MM.1S (cell line): Measurements from ENCODE around the gene KCNH2.

Experiments used
- DNase-seq: peaks from one replicate; pipeline ENCODE4 v3.0.0-alpha.2; 2015
- H2AFZ ChIP-seq: fragments of 300-600 bp; sonication (generic); 2 replicates; pipeline ENCODE4 v1.6.0; 2016; ENCODE audit warnings: antibody characterized with exemption, low read length
- H3F3A ChIP-seq: fragments of 300-600 bp; sonication (generic); 2 replicates; pipeline ENCODE4 v1.6.1; 2016; ENCODE audit warnings: mild to moderate bottlenecking, antibody characterized with exemption, low read length, moderate library complexity, mixed read lengths; ENCODE audit not compliant: insufficient read depth
- H3K27ac ChIP-seq: fragments of 300-600 bp; sonication (generic); 2 replicates; pipeline ENCODE4 v1.5.1; 2016; ENCODE audit warnings: mild to moderate bottlenecking, low read length
- H3K27me3 ChIP-seq: fragments of 300-600 bp; sonication (generic); replicated peaks from 2 replicates; pipeline ENCODE4 v1.6.0; 2016; ENCODE audit warnings: low read length; ENCODE audit not compliant: insufficient read depth
- H3K36me3 ChIP-seq: fragments of 300-600 bp; sonication (generic); replicated peaks from 2 replicates; pipeline ENCODE4 v1.6.1; 2016; ENCODE audit warnings: mild to moderate bottlenecking, low read length, mixed read lengths; ENCODE audit not compliant: insufficient read depth
- H3K4me1 ChIP-seq: fragments of 300-600 bp; sonication (generic); 2 replicates; pipeline ENCODE4 v1.6.1; 2016; ENCODE audit warnings: low read length, mixed read lengths
- H3K4me2 ChIP-seq: fragments of 300-600 bp; sonication (generic); 2 replicates; pipeline ENCODE4 v1.6.0; 2016; ENCODE audit warnings: low read depth, low read length
- H3K4me3 ChIP-seq: fragments of 300-600 bp; sonication (generic); 2 replicates; pipeline ENCODE4 v1.5.1; 2016; ENCODE audit warnings: low read length, mixed read lengths
- H3K79me2 ChIP-seq: fragments of 300-600 bp; sonication (generic); 2 replicates; pipeline ENCODE4 v1.6.1; 2016; ENCODE audit warnings: mixed run types, low read length, mixed read lengths
- H3K9ac ChIP-seq: fragments of 300-600 bp; sonication (generic); 2 replicates; pipeline ENCODE4 v1.6.1; 2016; ENCODE audit warnings: low read length, mixed read lengths
- H3K9me2 ChIP-seq: fragments of 300-600 bp; sonication (generic); replicated peaks from 2 replicates; pipeline ENCODE4 v1.6.1; 2016; ENCODE audit warnings: mild to moderate bottlenecking, low read length, mixed read lengths; ENCODE audit not compliant: insufficient read depth
- H3K9me3 ChIP-seq: fragments of 300-600 bp; sonication (generic); replicated peaks from 2 replicates; pipeline ENCODE4 v1.6.1; 2016; ENCODE audit warnings: mild to moderate bottlenecking, low read length, mixed read lengths; ENCODE audit not compliant: insufficient read depth
- H4K20me1 ChIP-seq: fragments of 300-600 bp; sonication (generic); 2 replicates; pipeline ENCODE4 v1.6.1; 2016; ENCODE audit warnings: mild to moderate bottlenecking, low read length, moderate library complexity, mixed read lengths; ENCODE audit not compliant: insufficient read depth
- EZH2 ChIP-seq: fragments of 300-600 bp; sonication (generic); optimal IDR thresholded peaks from 2 replicates; pipeline ENCODE3; 2017; ENCODE audit warnings: low read depth, mild to moderate bottlenecking, antibody characterized with exemption, low read length, mixed read lengths
- EZH2phosphoT487 ChIP-seq: fragments of 300-600 bp; sonication (generic); IDR thresholded peaks from 2 replicates; pipeline ENCODE4 v1.6.1; 2018; ENCODE audit warnings: antibody characterized with exemption, low read length
- TF ChIP-seq, protein P1 (sequence below): fragments of 300-600 bp; sonication (generic); IDR thresholded peaks from 2 replicates; pipeline ENCODE4 v1.5.1; 2016; ENCODE audit warnings: antibody characterized with exemption, low read length, mixed read lengths

The KCNH2 gene

GRCh38 chr7:151011097-151011409 is 32.9 kb upstream of the KCNH2 start:
- Histone ChIP-seq H3K27ac (no peak overlapping the region), H3K9me2 (no peaks in the 10 kb centered on the region), H3K9me3 (no peaks in the 10 kb centered on the region), H2AFZ (no peak overlapping the region), H3K9ac (no peak overlapping the region), H3K79me2 (no peaks in the 10 kb centered on the region), H3K4me1 (peaks cover 8% of the 10 kb centered on the region; the same call in 1 of the 2 replicates), H3K4me2 (no peak overlapping the region), H3K4me3 (no peak overlapping the region), H3F3A (0 out of 2 replicates have a peak, but pooled peaks cover 4% of the 10 kb centered on the region), H3K36me3 (no peaks in the 10 kb centered on the region), H3K27me3 (peaks cover 26% of the 10 kb centered on the region), H4K20me1 (no peaks in the 10 kb centered on the region)
- DNase-seq = no peak
- TF ChIP-seq, protein P1, sequence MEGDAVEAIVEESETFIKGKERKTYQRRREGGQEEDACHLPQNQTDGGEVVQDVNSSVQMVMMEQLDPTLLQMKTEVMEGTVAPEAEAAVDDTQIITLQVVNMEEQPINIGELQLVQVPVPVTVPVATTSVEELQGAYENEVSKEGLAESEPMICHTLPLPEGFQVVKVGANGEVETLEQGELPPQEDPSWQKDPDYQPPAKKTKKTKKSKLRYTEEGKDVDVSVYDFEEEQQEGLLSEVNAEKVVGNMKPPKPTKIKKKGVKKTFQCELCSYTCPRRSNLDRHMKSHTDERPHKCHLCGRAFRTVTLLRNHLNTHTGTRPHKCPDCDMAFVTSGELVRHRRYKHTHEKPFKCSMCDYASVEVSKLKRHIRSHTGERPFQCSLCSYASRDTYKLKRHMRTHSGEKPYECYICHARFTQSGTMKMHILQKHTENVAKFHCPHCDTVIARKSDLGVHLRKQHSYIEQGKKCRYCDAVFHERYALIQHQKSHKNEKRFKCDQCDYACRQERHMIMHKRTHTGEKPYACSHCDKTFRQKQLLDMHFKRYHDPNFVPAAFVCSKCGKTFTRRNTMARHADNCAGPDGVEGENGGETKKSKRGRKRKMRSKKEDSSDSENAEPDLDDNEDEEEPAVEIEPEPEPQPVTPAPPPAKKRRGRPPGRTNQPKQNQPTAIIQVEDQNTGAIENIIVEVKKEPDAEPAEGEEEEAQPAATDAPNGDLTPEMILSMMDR = no peak
- no peak for TF ChIP-seq EZH2phosphoT487
- no peak for TF ChIP-seq EZH2

GRCh38 chr7:151010307-151011096 is 32.4 kb upstream of the KCNH2 start:
- H3K9me3 ChIP-seq = no peaks in the 10 kb centered on the region
- H3K27ac ChIP-seq = no peak overlapping the region
- TF ChIP-seq, protein P1 = no peak
- no peak for TF ChIP-seq EZH2
- no peaks in the 10 kb centered on the region for H3K36me3 ChIP-seq
- no peak overlapping the region for H3K4me3 ChIP-seq
- no peaks in the 10 kb centered on the region for H3K79me2 ChIP-seq
- peaks cover 8% of the 10 kb centered on the region; the same call in 1 of the 2 replicates for H3K4me1 ChIP-seq
- H3K9me2 ChIP-seq = no peaks in the 10 kb centered on the region
- H3K27me3 ChIP-seq = peaks cover 21% of the 10 kb centered on the region
- 0 out of 2 replicates have a peak, but pooled peaks cover 4% of the 10 kb centered on the region for H3F3A ChIP-seq
- DNase-seq = no peak
- no peak overlapping the region for H3K4me2 ChIP-seq
- no peak overlapping the region for H2AFZ ChIP-seq
- no peak overlapping the region for H3K9ac ChIP-seq
- H4K20me1 ChIP-seq = no peaks in the 10 kb centered on the region

DNA sequence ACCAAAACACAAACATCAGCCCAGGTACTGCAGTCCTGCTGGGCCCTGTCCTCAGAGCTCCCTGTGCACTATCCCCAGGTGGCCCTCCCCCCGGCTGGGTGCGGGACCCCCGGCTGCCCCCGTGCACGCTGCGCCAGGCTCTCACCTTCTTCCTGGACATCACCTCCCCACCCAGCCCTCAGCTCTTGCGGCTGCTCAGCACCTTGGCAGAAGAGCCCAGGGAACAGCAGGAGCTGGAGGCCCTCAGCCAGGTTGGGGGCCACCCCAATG is 31.9 kb upstream of the KCNH2 start:
- Histone ChIP-seq H3K9ac (no peak overlapping the region), H2AFZ (no peak overlapping the region), H3K27ac (no peak overlapping the region), H3K4me1 (peaks cover 8% of the 10 kb centered on the region; the same call in 1 of the 2 replicates), H3K9me2 (no peaks in the 10 kb centered on the region), H3K4me2 (no peak overlapping the region), H3K27me3 (peaks cover 17% of the 10 kb centered on the region), H3F3A (0 out of 2 replicates have a peak, but pooled peaks cover 4% of the 10 kb centered on the region), H3K79me2 (no peaks in the 10 kb centered on the region), H3K9me3 (no peaks in the 10 kb centered on the region), H3K36me3 (no peaks in the 10 kb centered on the region), H3K4me3 (no peak overlapping the region), H4K20me1 (no peaks in the 10 kb centered on the region)
- TF ChIP-seq EZH2 = no peak
- no peak for TF ChIP-seq EZH2phosphoT487
- TF ChIP-seq, protein P1 = no peak
- DNase-seq = no peak
